ENCODE results near the gene HIVEP3.

- TF ChIP-seq, protein P1, sequence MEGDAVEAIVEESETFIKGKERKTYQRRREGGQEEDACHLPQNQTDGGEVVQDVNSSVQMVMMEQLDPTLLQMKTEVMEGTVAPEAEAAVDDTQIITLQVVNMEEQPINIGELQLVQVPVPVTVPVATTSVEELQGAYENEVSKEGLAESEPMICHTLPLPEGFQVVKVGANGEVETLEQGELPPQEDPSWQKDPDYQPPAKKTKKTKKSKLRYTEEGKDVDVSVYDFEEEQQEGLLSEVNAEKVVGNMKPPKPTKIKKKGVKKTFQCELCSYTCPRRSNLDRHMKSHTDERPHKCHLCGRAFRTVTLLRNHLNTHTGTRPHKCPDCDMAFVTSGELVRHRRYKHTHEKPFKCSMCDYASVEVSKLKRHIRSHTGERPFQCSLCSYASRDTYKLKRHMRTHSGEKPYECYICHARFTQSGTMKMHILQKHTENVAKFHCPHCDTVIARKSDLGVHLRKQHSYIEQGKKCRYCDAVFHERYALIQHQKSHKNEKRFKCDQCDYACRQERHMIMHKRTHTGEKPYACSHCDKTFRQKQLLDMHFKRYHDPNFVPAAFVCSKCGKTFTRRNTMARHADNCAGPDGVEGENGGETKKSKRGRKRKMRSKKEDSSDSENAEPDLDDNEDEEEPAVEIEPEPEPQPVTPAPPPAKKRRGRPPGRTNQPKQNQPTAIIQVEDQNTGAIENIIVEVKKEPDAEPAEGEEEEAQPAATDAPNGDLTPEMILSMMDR (IDR thresholded peaks at IDR 0.05): no peak
- TF ChIP-seq EZH2phosphoT487 (IDR thresholded peaks at IDR 0.05): no peak
- no peak for TF ChIP-seq EZH2 (IDR thresholded peaks at IDR 0.05)
Observed at GRCh38 chr1:41758500-41758899, 160.2 kb downstream of the HIVEP3 start.
